HG02870 (cell line): ENCODE results near the gene BICD1.

Experiments
- ATAC-seq: cut with Tn5 transposase; IDR thresholded peaks from one replicate; pipeline ENCODE4 v1.9.1; 2021; ENCODE audit warnings: mild to moderate bottlenecking, moderate library complexity; ENCODE audit not compliant: unreplicated experiment

BICD1 gene

GRCh38 chr12:32240831-32241230 lies 134.2 kb downstream of the BICD1 start:
- ATAC-seq, result no peak

GRCh38 chr12:32242641-32243040 lies 136.0 kb downstream of the BICD1 start:
- ATAC-seq, result no peak

GRCh38 chr12:32248441-32249140 lies 141.9 kb downstream of the BICD1 start:
- no peak for ATAC-seq

- no peak for ATAC-seq
Measured at GRCh38 chr12:32249777-32250176, 143.1 kb downstream of the BICD1 start.

GRCh38 chr12:32252199-32253073 lies 145.8 kb downstream of the BICD1 start:
- peak; percentile 88 for ATAC-seq

GRCh38 chr12:32253154-32253790 lies 146.6 kb downstream of the BICD1 start:
- no peak for ATAC-seq

GRCh38 chr12:32254260-32254956 lies 147.8 kb downstream of the BICD1 start:
- ATAC-seq, result no peak

GRCh38 chr12:32255588-32255987 lies 148.9 kb downstream of the BICD1 start:
- ATAC-seq, result no peak

GRCh38 chr12:32257695-32258496 lies 151.2 kb downstream of the BICD1 start:
- ATAC-seq, result no peak

GRCh38 chr12:32260696-32261095 lies 154.0 kb downstream of the BICD1 start:
- ATAC-seq, result no peak

- no peak for ATAC-seq
Measured at GRCh38 chr12:32261638-32262037, 155.0 kb downstream of the BICD1 start.

- peak; percentile 71 for ATAC-seq
Measured at GRCh38 chr12:32264961-32265360, 158.3 kb downstream of the BICD1 start.

- no peak for ATAC-seq
Measured at GRCh38 chr12:32265456-32265855, 158.8 kb downstream of the BICD1 start.

GRCh38 chr12:32265951-32266350 lies 159.3 kb downstream of the BICD1 start:
- peak; percentile 53 for ATAC-seq

- no peak for ATAC-seq
Measured at GRCh38 chr12:32266756-32267155, 160.1 kb downstream of the BICD1 start.

- no peak for ATAC-seq
Measured at GRCh38 chr12:32270818-32271710, 164.4 kb downstream of the BICD1 start.

- no peak for ATAC-seq
Measured at GRCh38 chr12:32272465-32272864, 165.8 kb downstream of the BICD1 start.

GRCh38 chr12:32273063-32273522 lies 166.4 kb downstream of the BICD1 start:
- ATAC-seq, result peak; percentile 52

- peak; percentile 86 for ATAC-seq
Measured at GRCh38 chr12:32273712-32274111, 167.1 kb downstream of the BICD1 start.
